A673 (cell line): ENCODE data around the gene RBM25.
"Not testable (repeated sequence)": the region's sequence is repeated elsewhere in the genome, so short reads cannot be mapped to it uniquely, and the experiment has no call there.

Experiments
- CTCF ChIP-seq: fragments of 300-800, 200-600 bp; sonication (generic); conservative IDR thresholded peaks from 2 replicates; pipeline ENCODE4 v1.5.1; 2017; ENCODE audit warnings: low read depth, mild to moderate bottlenecking, antibody characterized with exemption, low read length, moderate library complexity, mixed read lengths
- EZH2 ChIP-seq: fragments of 200-600 bp; sonication (generic); IDR thresholded peaks from 2 replicates; pipeline ENCODE4 v1.6.1; 2017; ENCODE audit warnings: borderline replicate concordance, low read depth, mild to moderate bottlenecking, mixed read lengths, antibody characterized with exemption, low read length; ENCODE audit not compliant: poor library complexity, severe bottlenecking

DNA sequence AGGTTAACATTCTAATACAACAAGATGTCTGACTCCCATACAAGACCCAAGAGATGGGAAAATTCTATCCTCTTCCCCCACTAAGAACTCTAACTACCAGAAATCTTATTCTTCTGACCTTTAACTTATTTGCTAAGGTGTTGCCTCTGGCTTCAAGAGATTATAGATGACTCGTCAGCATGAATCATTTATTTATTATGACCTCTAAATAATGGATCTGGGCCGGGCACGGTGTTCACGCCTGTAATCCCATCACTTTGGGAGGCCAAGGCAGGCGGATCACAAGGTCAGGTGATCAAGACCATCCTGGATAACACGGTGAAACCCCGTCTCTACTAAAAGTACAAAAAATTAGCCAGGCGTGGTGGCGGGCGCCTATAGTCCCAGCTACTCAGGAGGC lies 42.3 kb upstream of the RBM25 start:
- TF ChIP-seq CTCF, EZH2: not testable (repeated sequence)
